HEK293 (cell line): Measurements from ENCODE around the gene LACC1.

Experiments
- CTCF ChIA-PET: fragments of 350-600 bp; formaldehyde crosslinking; extraction: SDS; loops from one replicate; lab custom pipeline; 2021; ENCODE audit warnings: antibody characterized with exemption; lab: Yijun Ruan, JAX
- POLR2A ChIA-PET: fragments of 300-600 bp; formaldehyde crosslinking; extraction: SDS; loops from one replicate; lab custom pipeline; 2020; ENCODE audit warnings: antibody characterized with exemption, inconsistent platforms; lab: Yijun Ruan, JAX
- H3K27ac ChIP-seq: fragments of 200-500 bp; sonication (Bioruptor generic); 2 replicates; pipeline ENCODE4 v1.5.1; 2014; ENCODE audit warnings: low read depth, low read length, control low read depth, inconsistent platforms; ENCODE audit errors: extremely low read depth
- H3K36me3 ChIP-seq, 2 experiments: fragments of 200-500 bp in 1 of 2; sonication (Bioruptor generic) in 1 of 2; 1 replicate in 1 of 2; 2 replicates in 1 of 2; pipeline ENCODE4 v1.5.1; 2014 to 2017; ENCODE audit warnings: inconsistent platforms in 2 of 2, low read length in 2 of 2; ENCODE audit not compliant: control insufficient read depth in 2 of 2, insufficient read depth in 1 of 2
- H3K4me1 ChIP-seq: fragments of 200-500 bp; sonication (Bioruptor generic); 2 replicates; pipeline ENCODE4 v1.5.1; 2014; ENCODE audit warnings: mild to moderate bottlenecking, low read length, inconsistent platforms; ENCODE audit not compliant: control insufficient read depth, insufficient read depth
- H3K4me3 ChIP-seq: 2 replicates; pipeline ENCODE4 v1.5.1; 2011; ENCODE audit warnings: low read depth, mild to moderate bottlenecking, control low read depth, low read length, moderate library complexity
- H3K9me3 ChIP-seq: fragments of 200-500 bp; sonication (Bioruptor generic); 2 replicates; pipeline ENCODE4 v1.5.1; 2014; ENCODE audit warnings: low read depth, low read length, inconsistent platforms; ENCODE audit not compliant: control insufficient read depth, insufficient read depth
- BCL6B ChIP-seq: fragments of 450-650 bp; formaldehyde crosslinking; IDR thresholded peaks from 2 replicates; pipeline ENCODE4 v1.5.1; 2017; ENCODE audit warnings: missing biosample characterization, missing genetic modification characterization
- KLF9 ChIP-seq: fragments of 450-650 bp; formaldehyde crosslinking; IDR thresholded peaks from 2 replicates; pipeline ENCODE4 v1.5.1; 2016; ENCODE audit warnings: missing biosample characterization, missing genetic modification characterization, low read depth
- SP3 ChIP-seq: fragments of 450-650 bp; formaldehyde crosslinking; IDR thresholded peaks from 2 replicates; pipeline ENCODE4 v1.5.1; 2016; ENCODE audit warnings: missing biosample characterization, missing genetic modification characterization
- ZBTB1 ChIP-seq: fragments of 450-650 bp; formaldehyde crosslinking; IDR thresholded peaks from 2 replicates; pipeline ENCODE4 v1.5.1; 2016; ENCODE audit warnings: missing biosample characterization, missing genetic modification characterization
- ZBTB17 ChIP-seq: fragments of 450-650 bp; formaldehyde crosslinking; IDR thresholded peaks from 2 replicates; pipeline ENCODE4 v1.5.1; 2016; ENCODE audit warnings: missing biosample characterization, missing genetic modification characterization
- ZNF211 ChIP-seq: fragments of 450-650 bp; formaldehyde crosslinking; IDR thresholded peaks from 2 replicates; pipeline ENCODE4 v1.5.1; 2016; ENCODE audit warnings: low read depth, missing biosample characterization, missing genetic modification characterization
- ZNF292 ChIP-seq: fragments of 450-650 bp; formaldehyde crosslinking; IDR thresholded peaks from 2 replicates; pipeline ENCODE4 v1.5.1; 2016; ENCODE audit warnings: low read depth, missing biosample characterization, missing genetic modification characterization, borderline replicate concordance
- ZNF302 ChIP-seq: fragments of 450-650 bp; formaldehyde crosslinking; IDR thresholded peaks from 2 replicates; pipeline ENCODE4 v1.5.1; 2016; ENCODE audit warnings: missing biosample characterization, missing genetic modification characterization, low read depth
- ZNF391 ChIP-seq: fragments of 450-650 bp; formaldehyde crosslinking; IDR thresholded peaks from 2 replicates; pipeline ENCODE4 v1.5.1; 2016; ENCODE audit warnings: low read depth, missing biosample characterization, missing genetic modification characterization, borderline replicate concordance
- ZNF404 ChIP-seq: fragments of 450-650 bp; formaldehyde crosslinking; IDR thresholded peaks from 2 replicates; pipeline ENCODE4 v1.5.1; 2017; ENCODE audit warnings: missing biosample characterization, missing genetic modification characterization
- ZNF621 ChIP-seq: fragments of 450-650 bp; formaldehyde crosslinking; IDR thresholded peaks from 2 replicates; pipeline ENCODE4 v1.5.1; 2017; ENCODE audit warnings: missing biosample characterization, missing genetic modification characterization
- ZNF654 ChIP-seq: fragments of 450-650 bp; formaldehyde crosslinking; IDR thresholded peaks from 2 replicates; pipeline ENCODE4 v1.5.1; 2016; ENCODE audit warnings: low read depth, missing biosample characterization, missing genetic modification characterization
- ZNF664 ChIP-seq: fragments of 450-650 bp; formaldehyde crosslinking; IDR thresholded peaks from 2 replicates; pipeline ENCODE4 v1.5.1; 2016; ENCODE audit warnings: missing biosample characterization, missing genetic modification characterization
- ZNF707 ChIP-seq: fragments of 450-650 bp; formaldehyde crosslinking; IDR thresholded peaks from 2 replicates; pipeline ENCODE4 v1.5.1; 2016; ENCODE audit warnings: missing biosample characterization, missing genetic modification characterization
- ZNF776 ChIP-seq: fragments of 450-650 bp; formaldehyde crosslinking; IDR thresholded peaks from 2 replicates; pipeline ENCODE4 v1.5.0; 2017; ENCODE audit warnings: missing biosample characterization, missing genetic modification characterization, borderline replicate concordance
- ZSCAN18 ChIP-seq: fragments of 450-650 bp; formaldehyde crosslinking; IDR thresholded peaks from 2 replicates; pipeline ENCODE4 v1.5.1; 2016; ENCODE audit warnings: missing biosample characterization, missing genetic modification characterization
- TF ChIP-seq, protein P1 (sequence below): fragments of 450-650 bp; formaldehyde crosslinking; IDR thresholded peaks from 2 replicates; pipeline ENCODE4 v1.5.1; 2017; ENCODE audit warnings: missing biosample characterization, missing genetic modification characterization
- TF ChIP-seq, protein P2 (sequence below): fragments of 450-650 bp; formaldehyde crosslinking; IDR thresholded peaks from 2 replicates; pipeline ENCODE4 v1.5.1; 2016; ENCODE audit warnings: missing biosample characterization, missing genetic modification characterization

Gene LACC1

DNA sequence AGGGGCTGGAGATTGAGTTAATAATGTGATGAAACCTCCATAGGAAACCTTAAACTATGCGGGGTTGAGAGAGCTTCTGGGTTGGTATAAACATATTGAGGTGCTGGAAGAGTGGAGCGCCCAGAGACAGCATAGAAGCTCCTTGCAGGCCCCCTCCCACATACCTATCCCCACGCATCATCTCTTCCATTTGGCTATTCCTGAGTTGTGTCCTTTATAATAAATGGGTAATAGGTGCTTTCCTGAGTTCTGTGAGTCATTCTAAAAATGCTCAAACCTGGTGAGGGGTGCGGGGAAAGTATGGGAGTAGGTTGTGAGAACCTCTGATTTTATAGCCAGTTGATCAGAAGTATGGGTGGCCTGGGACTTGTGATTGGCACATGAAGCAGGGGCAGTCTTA lies 14.8 kb upstream of the LACC1 start:
- H3K4me1 ChIP-seq = no peaks in the 10 kb centered on the region
- H3K27ac ChIP-seq = no peak overlapping the region
- no peak overlapping the region for H3K4me3 ChIP-seq
- no peak for TF ChIP-seq ZNF707
- TF ChIP-seq ZNF302 (tag by site-specific recombination) = no peak
- TF ChIP-seq SP3 (tag by site-specific recombination) = no peak
- no peak for TF ChIP-seq ZNF654 (tag by site-specific recombination)
- no peak for TF ChIP-seq ZSCAN18 (tag by site-specific recombination)
- no peak for TF ChIP-seq ZNF292 (tag by site-specific recombination)
- TF ChIP-seq ZBTB1 = no peak
- no peak for TF ChIP-seq ZNF664
- peaks cover 0 to 9% of the 10 kb centered on the region in 2 experiments; a peak in 1 of 3 replicates for H3K36me3 ChIP-seq
- no peaks in the 10 kb centered on the region; the same call in 1 of the 2 replicates for H3K9me3 ChIP-seq
- ChIA-PET CTCF (no interaction called here), POLR2A (no interaction called here)

- Histone ChIP-seq H3K36me3 (peaks cover 0 to 9% of the 10 kb centered on the region in 2 experiments; a peak in 1 of 3 replicates), H3K27ac (no peak overlapping the region), H3K9me3 (no peaks in the 10 kb centered on the region; the same call in 1 of the 2 replicates), H3K4me3 (no peak overlapping the region), H3K4me1 (no peaks in the 10 kb centered on the region)
- ChIA-PET CTCF (no interaction called here), POLR2A (no interaction called here)
- TF ChIP-seq ZNF211 (tag by site-specific recombination) = no peak
- TF ChIP-seq ZNF404 (tag by site-specific recombination) = no peak
- TF ChIP-seq, all 188 proteins: peak for 0
These were observed 13.8 kb upstream of the LACC1 start for GRCh38 chr13:43865892-43866291.

DNA sequence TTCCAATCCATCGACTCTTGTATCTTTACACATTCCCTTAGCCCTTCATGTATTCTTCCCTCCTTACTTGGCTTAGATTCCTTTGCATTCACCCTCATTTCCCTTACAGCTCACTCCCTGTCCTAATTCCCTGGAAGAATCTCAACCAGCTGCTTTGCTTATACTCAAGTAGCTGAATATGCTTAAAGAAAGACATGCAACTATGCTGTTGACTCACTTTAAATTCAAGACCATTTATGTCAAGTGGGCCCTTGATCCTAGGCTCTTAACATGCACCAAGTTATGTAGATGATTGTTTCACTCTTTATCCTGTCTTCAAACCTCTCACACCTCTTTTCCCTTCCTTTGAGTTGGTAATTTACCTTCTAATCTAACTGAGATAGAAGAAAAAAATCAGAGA lies 7.5 kb upstream of the LACC1 start:
- Histone ChIP-seq H3K27ac (no peak overlapping the region), H3K36me3 (peaks cover 0 to 30% of the 10 kb centered on the region in 2 experiments; a peak in 1 of 3 replicates), H3K4me3 (no peak overlapping the region), H3K4me1 (no peaks in the 10 kb centered on the region), H3K9me3 (no peaks in the 10 kb centered on the region)
- ChIA-PET CTCF (interaction anchor here (0.6 kb wide), 1 partner anchor 71 kb away, joined by 3 read pairs; no protein-coding TSS in a partner anchor), POLR2A (no interaction called here)
- TF ChIP-seq ZNF776 (tag by site-specific recombination) = no peak
- no peak for TF ChIP-seq ZBTB17 (tag by site-specific recombination)
- no peak for TF ChIP-seq ZNF621 (tag by site-specific recombination)

GRCh38 chr13:43874504-43875092 lies 5.1 kb upstream of the LACC1 start:
- ChIA-PET POLR2A (no interaction called here), CTCF (no interaction called here)
- TF ChIP-seq, protein P1, sequence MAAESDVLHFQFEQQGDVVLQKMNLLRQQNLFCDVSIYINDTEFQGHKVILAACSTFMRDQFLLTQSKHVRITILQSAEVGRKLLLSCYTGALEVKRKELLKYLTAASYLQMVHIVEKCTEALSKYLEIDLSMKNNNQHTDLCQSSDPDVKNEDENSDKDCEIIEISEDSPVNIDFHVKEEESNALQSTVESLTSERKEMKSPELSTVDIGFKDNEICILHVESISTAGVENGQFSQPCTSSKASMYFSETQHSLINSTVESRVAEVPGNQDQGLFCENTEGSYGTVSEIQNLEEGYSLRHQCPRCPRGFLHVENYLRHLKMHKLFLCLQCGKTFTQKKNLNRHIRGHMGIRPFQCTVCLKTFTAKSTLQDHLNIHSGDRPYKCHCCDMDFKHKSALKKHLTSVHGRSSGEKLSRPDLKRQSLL (tag by site-specific recombination) = no peak
- TF ChIP-seq BCL6B (tag by site-specific recombination) (no peak), KLF9 (tag by site-specific recombination) (no peak), ZNF391 (tag by site-specific recombination) (no peak)
- TF ChIP-seq, protein P2, sequence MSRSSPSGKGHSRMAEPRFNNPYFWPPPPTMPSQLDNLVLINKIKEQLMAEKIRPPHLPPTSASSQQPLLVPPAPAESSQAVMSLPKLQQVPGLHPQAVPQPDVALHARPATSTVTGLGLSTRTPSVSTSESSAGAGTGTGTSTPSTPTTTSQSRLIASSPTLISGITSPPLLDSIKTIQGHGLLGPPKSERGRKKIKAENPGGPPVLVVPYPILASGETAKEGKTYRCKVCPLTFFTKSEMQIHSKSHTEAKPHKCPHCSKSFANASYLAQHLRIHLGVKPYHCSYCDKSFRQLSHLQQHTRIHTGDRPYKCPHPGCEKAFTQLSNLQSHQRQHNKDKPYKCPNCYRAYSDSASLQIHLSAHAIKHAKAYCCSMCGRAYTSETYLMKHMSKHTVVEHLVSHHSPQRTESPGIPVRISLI (tag by site-specific recombination) = 0 out of 2 replicates have a peak, but pooled peaks have one; percentile 59
- Histone ChIP-seq H3K36me3 (peaks cover 0 to 22% of the 10 kb centered on the region in 2 experiments; a peak in 1 of 3 replicates), H3K4me3 (no peak overlapping the region), H3K27ac (no peak overlapping the region), H3K9me3 (no peaks in the 10 kb centered on the region), H3K4me1 (no peaks in the 10 kb centered on the region)
